ENCODE data around the gene EPHA4. TPM values are rescaled to one million over a fixed set of nuclear protein-coding genes. Genes with fewer than 3 reads are reported as not detected.

The EPHA4 gene
- total and polyA plus RNA-seq, 2 of the 4 experiments (the other 2 are of a cell fraction) = 36.9 to 132 TPM

GRCh38 chr2:221573430-221574230 lies 1.5 kb upstream of the EPHA4 start (continued):
- TF ChIP-seq CTCF (conservative IDR thresholded peaks at IDR 0.05; ENCODE audit: low read depth, low read length) (peak; percentile 95), SMC3 (IDR thresholded peaks at IDR 0.05; ENCODE audit: low read depth, low read length) (peak; percentile 93)
